Natural killer cell treated with Interleukin-12 subunit alpha and Interleukin-12 subunit beta and Interleukin-15 and Interleukin-18, amount 100 ng/mL, for 72 hours (primary cell): Measurements from ENCODE around the gene MCCD1. TPM values are rescaled to one million over a fixed set of nuclear protein-coding genes. Genes with fewer than 3 reads are reported as not detected.

Experiments used
- ATAC-seq, 2 donors: fragments of 150-1000 bp; cut with Tn5 transposase in 1 of 2; sonication (Bioruptor Pico), chemical (Tn5 transposase) in 1 of 2; 2 replicates each; pipeline ENCODE4 v1.10.0; 2021
- DNase-seq: peaks from one replicate; pipeline ENCODE4 v3.0.0; 2022; ENCODE audit warnings: low spot score
- H3K27ac Mint-ChIP-seq, 2 donors: 1 replicate in 1 of 2; 2 replicates in 1 of 2; pipeline ENCODE4 v1.8.0; 2022; ENCODE audit warnings: mixed read lengths in 2 of 2, mild to moderate bottlenecking in 1 of 2, moderate library complexity in 1 of 2
- H3K27me3 Mint-ChIP-seq, 2 donors: 1 replicate in 1 of 2; 2 replicates in 1 of 2; pipeline ENCODE4 v1.8.0; 2022; ENCODE audit warnings: mixed read lengths in 2 of 2
- H3K36me3 Mint-ChIP-seq: one replicate; pipeline ENCODE4 v1.8.0; 2022; ENCODE audit warnings: mixed read lengths
- H3K4me1 Mint-ChIP-seq, 2 donors: 1 replicate in 1 of 2; 2 replicates in 1 of 2; pipeline ENCODE4 v1.8.0; 2022; ENCODE audit warnings: low read depth in 2 of 2, mixed read lengths in 2 of 2, mild to moderate bottlenecking in 1 of 2
- H3K4me3 Mint-ChIP-seq: one replicate; pipeline ENCODE4 v1.8.0; 2022; ENCODE audit warnings: mixed read lengths
- H3K9me3 Mint-ChIP-seq: 2 replicates; pipeline ENCODE4 v1.8.0; 2022; ENCODE audit warnings: mixed read lengths
- total RNA-seq, 2 donors: library from RNA; stranded (reverse); gene quantifications; one replicate each; pipeline ENCODE4 v1.2.3, GENCODE V29; 2022

The MCCD1 gene
- total RNA-seq, 2 donors from 2014 or later, result not detected

DNA sequence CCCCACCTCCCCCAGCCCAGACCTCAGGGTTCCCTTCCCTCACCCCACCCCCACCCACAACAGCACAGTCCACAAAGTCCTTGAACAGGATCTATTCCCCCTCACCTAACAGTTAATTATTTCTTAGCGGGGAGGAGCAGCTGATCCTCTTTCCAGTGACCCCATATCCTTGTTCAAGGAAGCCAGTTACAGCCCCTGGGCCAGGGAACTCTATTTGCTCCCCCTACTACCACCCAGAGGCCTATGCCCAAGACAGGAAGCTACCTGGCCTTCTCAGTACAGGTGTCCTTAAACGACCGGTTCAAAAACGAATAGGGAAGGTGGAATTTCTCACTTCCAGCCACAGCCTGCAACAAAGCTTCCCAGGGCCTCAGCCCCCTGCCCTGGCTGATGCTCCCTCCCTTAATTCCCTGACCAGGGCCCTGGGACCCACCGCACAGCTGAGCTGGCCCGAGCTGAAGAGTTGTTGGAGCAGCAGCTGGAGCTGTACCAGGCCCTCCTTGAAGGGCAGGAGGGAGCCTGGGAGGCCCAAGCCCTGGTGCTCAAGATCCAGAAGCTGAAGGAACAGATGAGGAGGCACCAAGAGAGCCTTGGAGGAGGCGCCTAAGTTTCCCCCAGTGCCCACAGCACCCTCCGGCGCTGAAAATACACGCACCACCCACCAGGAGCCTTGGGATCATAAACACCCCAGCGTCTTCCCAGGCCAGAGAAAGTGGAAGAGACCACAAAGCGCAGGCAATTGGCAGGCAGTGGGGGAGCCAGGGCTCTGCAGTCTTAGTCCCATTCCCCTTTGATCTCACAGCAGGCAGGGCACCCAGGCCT lies 778 bp downstream of the MCCD1 start:
- H3K36me3 Mint-ChIP-seq, result peaks cover 26% of the 10 kb centered on the region
- no peaks in the 10 kb centered on the region for H3K27me3 Mint-ChIP-seq
- no peak overlapping the region for H3K4me3 Mint-ChIP-seq
- peak in 1 of 2 donors; percentile 13 for ATAC-seq
- peaks cover 8 to 21% of the 10 kb centered on the region in 2 donors for H3K4me1 Mint-ChIP-seq
- DNase-seq, result no peak
- H3K27ac Mint-ChIP-seq, result no peak overlapping the region
- H3K9me3 Mint-ChIP-seq, result no peaks in the 10 kb centered on the region

DNA sequence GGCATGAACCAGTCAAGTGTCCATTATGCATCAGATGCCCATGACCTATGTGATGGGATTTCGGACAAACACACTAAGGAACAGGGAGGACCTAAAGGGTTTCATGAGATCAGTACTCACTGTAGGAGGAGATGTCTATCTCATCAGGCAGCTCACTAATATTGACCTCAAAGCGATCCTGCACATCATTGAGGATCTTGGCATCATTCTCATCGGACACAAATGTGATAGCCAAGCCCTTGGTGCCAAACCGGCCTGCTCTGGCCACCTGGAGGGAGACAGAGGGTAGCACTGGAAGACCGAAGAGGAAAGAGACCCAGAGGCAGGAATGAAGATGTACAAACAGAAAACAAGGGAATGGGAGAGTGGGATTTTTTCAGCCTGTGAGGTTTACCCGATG lies 1.9 kb downstream of the MCCD1 start:
- Mint-ChIP-seq H3K36me3 (peaks cover 34% of the 10 kb centered on the region), H3K27me3 (no peaks in the 10 kb centered on the region), H3K9me3 (no peaks in the 10 kb centered on the region), H3K27ac (no peak overlapping the region), H3K4me1 (peaks cover 12 to 29% of the 10 kb centered on the region in 2 donors), H3K4me3 (no peak overlapping the region)
- DNase-seq (no peak), ATAC-seq (no peak)

DNA sequence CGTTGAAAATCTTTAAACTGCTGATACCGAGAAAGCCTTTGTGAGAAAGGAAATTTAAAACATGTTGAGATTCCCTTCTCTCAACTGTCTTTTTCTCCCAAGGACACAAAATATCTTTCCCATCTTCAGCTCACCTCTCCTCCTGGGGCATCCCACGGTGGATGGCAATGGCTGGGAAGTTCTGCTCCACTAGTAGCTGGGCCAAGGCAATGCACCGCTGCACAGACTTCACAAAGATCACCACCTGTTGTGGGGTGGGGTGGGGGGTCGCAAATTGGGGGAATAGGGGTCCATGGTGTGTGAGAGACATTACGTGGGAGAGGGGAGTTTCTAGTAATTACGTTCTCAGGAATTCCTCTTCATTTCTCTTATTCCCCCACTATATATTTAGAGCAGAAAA lies 2.4 kb downstream of the MCCD1 start:
- peaks cover 39% of the 10 kb centered on the region for H3K36me3 Mint-ChIP-seq
- ATAC-seq (no peak), DNase-seq (no peak)
- H3K4me3 Mint-ChIP-seq, result no peak overlapping the region
- no peaks in the 10 kb centered on the region for H3K27me3 Mint-ChIP-seq
- peaks cover 14 to 32% of the 10 kb centered on the region in 2 donors for H3K4me1 Mint-ChIP-seq
- H3K27ac Mint-ChIP-seq, result no peak overlapping the region
- no peaks in the 10 kb centered on the region for H3K9me3 Mint-ChIP-seq

DNA sequence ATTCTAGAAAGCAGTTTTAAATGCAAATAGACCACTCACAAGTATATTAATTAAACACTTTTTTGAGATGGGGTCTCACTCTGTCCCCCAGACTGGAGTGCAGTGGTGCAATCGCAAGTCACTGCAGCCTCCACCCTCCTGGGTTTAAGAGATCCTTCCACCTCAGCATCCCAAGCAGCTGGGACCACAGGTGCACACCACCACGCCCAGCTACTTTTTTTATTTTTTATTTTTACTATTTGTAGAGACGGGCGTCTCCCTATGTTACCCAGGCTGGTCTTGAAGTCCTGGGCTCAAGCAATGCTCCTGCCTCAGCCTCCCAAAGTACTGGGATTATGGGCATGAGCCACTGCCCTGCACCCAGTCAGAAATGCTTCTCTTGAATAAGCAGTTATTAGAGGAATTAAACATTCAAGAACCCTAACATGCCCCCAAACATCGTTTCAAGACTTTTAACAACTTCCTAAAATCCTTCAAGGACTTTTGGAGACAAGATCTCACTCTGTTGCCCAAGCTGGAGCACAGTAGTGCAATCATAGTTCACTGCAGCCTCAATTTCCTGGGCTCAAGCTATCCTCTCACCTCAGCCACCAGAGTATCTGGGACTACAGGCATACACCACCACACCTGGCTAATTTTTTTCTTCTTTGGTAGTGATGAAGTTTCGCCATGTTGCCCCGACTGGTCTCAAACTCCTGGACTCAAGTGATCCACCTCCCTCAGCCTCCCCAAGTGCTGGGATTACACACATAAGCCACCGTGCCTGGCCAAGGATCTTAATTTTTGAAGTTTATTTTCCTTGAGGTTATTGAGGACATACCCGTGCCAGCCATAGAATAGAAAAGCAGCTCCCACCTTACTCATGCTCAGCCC lies 3.2 kb downstream of the MCCD1 start:
- DNase-seq (no peak), ATAC-seq (no peak)
- peaks cover 44% of the 10 kb centered on the region for H3K36me3 Mint-ChIP-seq
- peaks cover 19 to 35% of the 10 kb centered on the region in 2 donors for H3K4me1 Mint-ChIP-seq
- H3K27me3 Mint-ChIP-seq, result no peaks in the 10 kb centered on the region
- H3K4me3 Mint-ChIP-seq, result no peak overlapping the region
- no peaks in the 10 kb centered on the region for H3K9me3 Mint-ChIP-seq
- H3K27ac Mint-ChIP-seq, result peak overlapping the region in 1 of 2 donors; percentile 27

DNA sequence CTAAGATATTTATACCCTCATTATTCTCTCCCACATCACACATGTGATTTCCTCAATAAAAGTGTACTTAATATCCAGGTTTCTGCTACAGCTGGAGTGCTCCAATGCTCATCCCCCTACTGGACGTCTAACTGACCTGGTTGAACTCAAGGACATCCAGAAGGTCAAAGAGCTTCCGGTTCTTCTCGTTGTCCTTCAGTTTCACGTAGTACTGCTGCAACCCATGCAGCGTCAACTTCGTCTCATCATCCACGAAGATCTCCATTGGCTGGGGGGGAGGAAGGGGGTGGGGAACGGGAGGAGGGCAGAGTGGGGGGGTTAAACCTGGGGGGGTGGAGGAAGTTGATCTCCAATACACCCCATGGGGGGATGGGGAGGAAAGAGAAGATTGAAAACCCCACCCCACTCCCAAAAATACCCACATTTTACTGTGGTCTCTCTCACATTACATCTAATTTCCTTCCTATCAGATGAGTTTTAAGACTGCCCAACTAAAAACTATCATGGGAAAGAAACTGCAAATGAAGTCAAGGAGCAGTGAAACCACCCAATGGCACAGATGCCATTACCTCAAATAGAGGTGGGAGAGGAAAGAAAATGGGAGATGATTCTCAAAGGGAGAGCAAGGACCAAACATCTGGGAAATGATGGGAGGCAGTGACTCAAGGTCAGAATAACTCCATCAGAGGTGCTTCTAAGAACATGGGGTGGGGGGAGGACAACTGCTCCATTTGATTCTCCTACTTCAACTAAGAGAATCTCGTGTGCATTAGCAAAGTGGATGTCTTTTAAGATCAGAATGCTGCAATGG lies 4.1 kb downstream of the MCCD1 start:
- no peaks in the 10 kb centered on the region for H3K27me3 Mint-ChIP-seq

DNA sequence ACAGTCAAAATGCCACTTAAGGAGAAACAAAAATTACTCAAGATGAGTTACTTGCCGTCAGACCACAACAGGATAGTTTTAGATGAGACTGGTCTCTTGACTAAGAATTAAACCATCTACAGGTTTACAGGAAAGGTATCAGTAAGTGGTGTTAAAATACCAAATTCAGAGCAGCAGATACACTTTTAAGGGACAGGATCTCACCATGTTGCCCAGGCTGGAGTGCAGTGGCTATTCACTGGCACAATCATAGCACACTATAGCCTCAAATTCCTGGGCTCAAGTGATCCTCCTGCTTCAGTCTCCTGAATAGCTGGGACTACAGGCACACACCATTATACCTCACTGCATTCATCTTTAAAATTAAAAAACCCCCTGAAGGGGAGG lies 4.7 kb downstream of the MCCD1 start:
- peak overlapping the region in 1 of 2 donors; percentile 39 for H3K27ac Mint-ChIP-seq
- ATAC-seq (no peak), DNase-seq (no peak)
- no peak overlapping the region for H3K4me3 Mint-ChIP-seq
- H3K9me3 Mint-ChIP-seq, result no peaks in the 10 kb centered on the region
- peaks cover 22 to 42% of the 10 kb centered on the region in 2 donors for H3K4me1 Mint-ChIP-seq
- H3K27me3 Mint-ChIP-seq, result no peaks in the 10 kb centered on the region
- peaks cover 45% of the 10 kb centered on the region for H3K36me3 Mint-ChIP-seq

More for the DNA sequence above, 4.1 kb downstream of the MCCD1 start:
- DNase-seq (no peak), ATAC-seq (peak in 1 of 2 donors; percentile 37)
- Mint-ChIP-seq H3K36me3 (peaks cover 44% of the 10 kb centered on the region), H3K9me3 (no peaks in the 10 kb centered on the region), H3K4me3 (no peak overlapping the region), H3K27ac (peak overlapping the region; percentile 27 to 39), H3K4me1 (peaks cover 19 to 39% of the 10 kb centered on the region in 2 donors)

DNA sequence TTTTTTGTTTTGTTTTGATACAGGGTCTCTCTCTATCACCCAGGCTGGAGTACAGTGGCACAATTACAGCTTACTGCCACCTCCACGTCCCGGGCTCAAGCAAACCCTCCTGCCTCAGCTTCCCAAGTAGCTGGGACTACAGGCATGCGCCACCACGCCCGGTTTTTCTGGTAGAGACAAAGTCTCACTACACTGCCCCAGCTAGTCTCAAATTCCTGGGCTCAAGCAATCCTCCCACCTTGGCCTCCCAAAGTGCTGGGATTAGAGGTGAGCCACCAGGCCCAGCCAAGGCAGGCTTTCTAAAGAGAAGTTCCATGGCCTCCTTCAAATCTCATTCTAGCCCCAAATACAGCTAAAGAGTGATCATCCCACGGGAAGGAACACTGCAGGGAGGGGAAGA lies 5.2 kb downstream of the MCCD1 start:
- Mint-ChIP-seq H3K27me3 (no peaks in the 10 kb centered on the region), H3K36me3 (peaks cover 49% of the 10 kb centered on the region), H3K27ac (no peak overlapping the region), H3K9me3 (no peaks in the 10 kb centered on the region), H3K4me3 (no peak overlapping the region), H3K4me1 (peaks cover 27 to 48% of the 10 kb centered on the region in 2 donors)
- no peak for ATAC-seq
- DNase-seq, result no peak

DNA sequence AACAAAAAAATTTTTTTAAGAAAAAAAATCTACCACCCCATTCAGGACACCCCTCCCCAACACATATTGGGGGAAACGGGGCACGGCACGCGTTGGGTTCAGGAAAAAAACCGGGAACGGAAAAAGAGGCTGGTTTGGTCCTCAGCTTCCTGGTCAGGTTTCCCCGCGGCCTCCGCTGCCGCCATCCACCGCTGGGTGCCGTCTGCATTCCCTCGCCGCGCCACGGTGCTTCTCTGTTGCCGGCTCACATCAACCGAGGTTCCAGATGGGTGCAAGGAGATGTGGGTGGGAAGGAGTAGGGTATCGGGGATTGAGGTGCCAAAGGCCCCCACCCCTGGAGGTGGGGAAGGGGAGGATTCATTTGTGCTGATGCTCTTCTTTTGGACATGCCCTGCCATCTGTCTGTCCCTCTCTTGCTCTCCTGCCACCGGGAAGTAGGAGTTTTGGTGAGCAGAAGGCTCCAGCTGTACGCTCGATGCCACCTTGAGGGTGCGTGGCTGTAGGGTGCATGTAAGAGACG lies 5.8 kb downstream of the MCCD1 start:
- Mint-ChIP-seq H3K4me3 (no peak overlapping the region), H3K9me3 (no peaks in the 10 kb centered on the region), H3K27ac (no peak overlapping the region), H3K27me3 (no peaks in the 10 kb centered on the region), H3K4me1 (peaks cover 33 to 53% of the 10 kb centered on the region in 2 donors), H3K36me3 (peaks cover 55% of the 10 kb centered on the region)
- no peak for DNase-seq
- ATAC-seq, result no peak

DNA sequence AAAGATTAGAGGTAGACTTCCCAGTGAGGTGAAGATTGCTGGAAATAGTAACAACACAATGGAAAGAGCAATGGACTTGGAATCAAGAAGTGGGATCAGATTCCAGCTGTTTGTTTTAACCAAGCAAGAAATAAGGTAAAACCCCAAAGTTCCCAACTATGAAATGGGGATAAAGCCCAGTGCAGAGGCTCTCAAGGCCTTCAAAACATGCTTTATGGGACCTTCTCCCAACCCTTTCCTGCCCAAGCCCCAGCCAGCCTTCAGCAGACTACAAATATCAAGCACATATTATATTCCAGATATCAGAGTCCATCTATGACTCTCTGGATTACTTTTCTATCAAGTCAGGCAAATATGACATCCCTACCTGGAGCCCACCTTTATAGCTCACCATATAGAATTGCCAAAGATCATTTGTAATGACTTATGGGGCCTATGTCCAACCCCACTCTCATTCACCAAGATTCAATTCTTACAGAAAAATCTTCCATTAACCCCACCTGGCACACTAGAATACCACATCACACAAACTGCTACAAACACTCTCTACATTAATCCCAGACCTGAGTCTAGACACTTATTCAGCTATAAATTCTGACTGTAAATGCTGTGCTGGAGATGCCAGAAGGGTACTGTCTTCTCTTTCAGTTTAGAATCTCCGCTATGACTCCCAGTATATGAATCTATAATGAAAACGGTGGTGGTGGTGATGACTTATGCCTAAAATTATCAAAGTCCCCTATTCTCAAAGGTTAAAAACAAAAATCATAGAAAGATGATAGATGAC lies 7.0 kb downstream of the MCCD1 start:
- ATAC-seq (no peak), DNase-seq (no peak)
- Mint-ChIP-seq H3K4me3 (no peak overlapping the region), H3K4me1 (peaks cover 42 to 58% of the 10 kb centered on the region in 2 donors), H3K27me3 (no peaks in the 10 kb centered on the region), H3K27ac (no peak overlapping the region), H3K36me3 (peaks cover 58% of the 10 kb centered on the region), H3K9me3 (no peaks in the 10 kb centered on the region)

DNA sequence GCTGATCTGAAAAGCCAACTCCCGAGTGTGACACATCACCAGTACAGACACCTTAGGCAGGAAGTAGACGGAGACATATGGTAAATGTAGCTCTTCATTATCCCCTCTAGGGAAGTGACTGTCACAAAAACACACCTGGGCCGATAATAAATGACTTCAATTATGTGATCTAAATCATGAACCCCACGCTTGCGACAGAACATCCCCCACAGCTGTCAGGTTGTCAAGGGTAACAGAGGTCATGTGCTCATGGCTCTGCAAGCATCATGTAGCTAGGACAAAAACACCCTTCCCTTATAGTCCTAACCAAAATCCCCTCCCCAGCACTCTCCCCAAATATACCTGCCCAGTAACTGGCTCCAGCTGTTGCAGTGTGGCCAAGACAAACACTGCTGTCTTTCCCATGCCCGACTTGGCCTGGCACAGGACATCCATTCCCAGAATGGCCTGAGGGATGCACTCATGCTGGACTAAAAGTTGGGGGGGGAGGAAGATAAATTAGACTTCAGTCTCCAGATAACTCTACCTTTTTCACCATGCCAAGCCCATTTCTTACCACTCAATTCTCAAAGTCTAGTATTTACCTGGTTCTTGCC lies 10.1 kb downstream of the MCCD1 start:
- DNase-seq (no peak), ATAC-seq (no peak)
- H3K27me3 Mint-ChIP-seq, result no peaks in the 10 kb centered on the region
- H3K27ac Mint-ChIP-seq, result peak overlapping the region; percentile 87 to 91
- peaks cover 48 to 54% of the 10 kb centered on the region in 2 donors for H3K4me1 Mint-ChIP-seq
- peak overlapping the region; percentile 80 for H3K4me3 Mint-ChIP-seq
- no peaks in the 10 kb centered on the region for H3K9me3 Mint-ChIP-seq
- H3K36me3 Mint-ChIP-seq, result peaks cover 52% of the 10 kb centered on the region

DNA sequence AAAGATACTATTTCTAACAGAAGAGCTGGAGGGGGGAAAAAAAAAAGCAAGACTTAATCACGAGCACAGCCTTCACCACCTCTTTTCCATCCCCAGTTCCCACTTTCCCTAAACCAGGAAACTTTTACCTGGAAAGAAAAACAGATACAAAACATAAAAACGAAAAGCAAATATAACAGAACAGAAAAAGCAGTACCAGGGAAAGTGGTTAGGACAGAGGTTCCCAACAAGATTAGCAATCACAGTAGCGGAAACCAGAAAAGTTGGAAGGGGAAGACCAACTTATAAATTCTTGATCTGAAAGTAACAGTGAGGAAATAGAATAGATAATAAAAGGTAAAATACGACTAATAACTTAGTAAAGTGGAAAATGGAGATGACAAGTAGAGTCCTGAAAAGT lies 11.9 kb downstream of the MCCD1 start:
- Mint-ChIP-seq H3K27ac (peak overlapping the region; percentile 87 to 91), H3K9me3 (no peaks in the 10 kb centered on the region), H3K4me3 (peak overlapping the region; percentile 80), H3K27me3 (no peaks in the 10 kb centered on the region), H3K36me3 (peaks cover 45% of the 10 kb centered on the region), H3K4me1 (peaks cover 46 to 47% of the 10 kb centered on the region in 2 donors)
- DNase-seq (no peak), ATAC-seq (no peak)

DNA sequence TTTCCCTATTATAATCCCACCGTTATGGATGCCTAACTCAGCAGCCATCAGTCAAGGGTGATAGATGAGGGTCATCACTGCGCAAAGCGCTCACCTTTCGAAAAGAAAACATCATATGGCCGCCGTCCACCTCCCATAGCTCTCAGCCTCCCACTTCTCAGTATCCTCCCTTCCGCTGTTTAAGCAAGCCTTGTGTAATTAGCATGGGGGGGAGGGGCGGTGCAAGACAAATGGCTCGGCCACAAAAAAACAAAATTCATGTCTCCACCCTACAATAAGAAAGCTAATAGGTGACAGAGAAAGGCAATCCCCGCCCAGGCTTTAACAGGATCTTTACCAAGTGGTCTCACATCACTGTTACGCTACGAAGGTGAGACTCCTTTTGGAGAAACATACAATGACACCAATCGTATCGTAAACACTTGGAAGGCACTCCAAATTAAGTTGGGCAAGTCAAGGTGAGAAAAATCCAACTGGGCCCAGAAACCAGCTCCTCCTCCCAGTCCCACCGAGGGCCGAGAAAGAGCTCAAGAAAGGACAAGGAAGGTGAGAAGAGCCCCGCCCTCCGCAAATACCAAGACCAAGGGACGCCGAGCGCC lies 12.4 kb downstream of the MCCD1 start:
- DNase-seq, result peak; percentile 71

More for the DNA sequence above, 12.4 kb downstream of the MCCD1 start:
- Mint-ChIP-seq H3K27ac (peak overlapping the region; percentile 87 to 91), H3K9me3 (no peaks in the 10 kb centered on the region), H3K27me3 (no peaks in the 10 kb centered on the region), H3K36me3 (peaks cover 40% of the 10 kb centered on the region), H3K4me1 (peaks cover 46% of the 10 kb centered on the region in 2 donors), H3K4me3 (peak overlapping the region; percentile 80)
- ATAC-seq, result peak; percentile 38 to 44
